Right lobe of liver (tissue), 4 donors: Measurements from ENCODE around the gene KIF5C.

Experiments
- CTCF ChIP-seq, 4 donors: fragments of 200-600 bp in 3 of 4; fragments of 450-650 bp in 1 of 4; IDR thresholded peaks; one replicate each; pipeline versions ENCODE4 v1.5.1 to v1.8.0; 2016 to 2022; ENCODE audit warnings: antibody characterized with exemption in 4 of 4, mild to moderate bottlenecking in 2 of 4
- POLR2A ChIP-seq: fragments of 450-650 bp; IDR thresholded peaks from one replicate; pipeline ENCODE4 v1.6.1; 2017; ENCODE audit warnings: antibody characterized with exemption, mild to moderate bottlenecking
- donor health status: DM: no; HTN: no; CAD: no.
- donor health status: DM: no; HTN: no; CAD: no.
- donor health status: DM: no; HTN: yes; CAD: no.

GRCh38 chr2:148913061-148913460 is 38.0 kb downstream of the KIF5C start:
- TF ChIP-seq CTCF (IDR thresholded peaks at IDR 0.05) (no peak), POLR2A (no peak)
